SHP77 treated with DMSO at 0.1 percent for 48 hours (cell line): ENCODE results near the gene NT5DC3.

ENCODE experiments used
- DNase-seq: peaks from one replicate; lab custom pipeline; 2025; lab: John Stamatoyannopoulos, UW

NT5DC3 gene

GRCh38 chr12:103782399-103782798 is 58.6 kb downstream of the NT5DC3 start:
- DNase-seq = no peak

GRCh38 chr12:103780992-103781391 is 60.0 kb downstream of the NT5DC3 start:
- DNase-seq = no peak

GRCh38 chr12:103780093-103780440 is 61.0 kb downstream of the NT5DC3 start:
- DNase-seq = no peak

- DNase-seq = no peak
Measured at GRCh38 chr12:103779410-103780092, 61.5 kb downstream of the NT5DC3 start.

GRCh38 chr12:103778781-103779180 is 62.3 kb downstream of the NT5DC3 start:
- no peak for DNase-seq

DNA sequence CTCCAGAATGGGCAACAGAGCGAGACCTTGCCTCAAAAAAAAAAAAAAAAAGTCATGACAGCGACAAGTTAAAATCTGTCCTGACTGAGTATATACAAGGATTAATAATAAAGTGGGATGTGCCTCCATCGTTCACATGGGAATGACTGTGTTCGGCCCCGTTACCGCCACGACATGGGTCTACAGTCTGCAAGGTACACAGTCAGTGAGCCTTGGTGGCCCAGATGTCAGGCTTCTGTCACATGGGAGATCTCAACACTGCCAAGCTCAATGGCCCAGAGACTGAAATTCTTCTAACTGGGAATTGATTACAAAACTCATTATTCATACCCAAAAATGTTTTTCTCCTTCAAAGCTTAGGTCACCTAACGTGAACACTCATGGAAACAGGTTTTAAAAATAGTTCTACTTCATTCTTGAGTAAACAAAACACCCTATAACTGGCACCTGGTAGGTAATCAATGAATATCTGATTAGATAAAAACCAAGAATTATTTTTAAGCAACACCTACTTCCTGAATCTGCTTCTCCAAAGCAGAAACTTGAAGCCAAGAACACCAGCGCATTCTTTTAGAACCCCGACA is 66.0 kb downstream of the NT5DC3 start:
- DNase-seq = no peak

DNA sequence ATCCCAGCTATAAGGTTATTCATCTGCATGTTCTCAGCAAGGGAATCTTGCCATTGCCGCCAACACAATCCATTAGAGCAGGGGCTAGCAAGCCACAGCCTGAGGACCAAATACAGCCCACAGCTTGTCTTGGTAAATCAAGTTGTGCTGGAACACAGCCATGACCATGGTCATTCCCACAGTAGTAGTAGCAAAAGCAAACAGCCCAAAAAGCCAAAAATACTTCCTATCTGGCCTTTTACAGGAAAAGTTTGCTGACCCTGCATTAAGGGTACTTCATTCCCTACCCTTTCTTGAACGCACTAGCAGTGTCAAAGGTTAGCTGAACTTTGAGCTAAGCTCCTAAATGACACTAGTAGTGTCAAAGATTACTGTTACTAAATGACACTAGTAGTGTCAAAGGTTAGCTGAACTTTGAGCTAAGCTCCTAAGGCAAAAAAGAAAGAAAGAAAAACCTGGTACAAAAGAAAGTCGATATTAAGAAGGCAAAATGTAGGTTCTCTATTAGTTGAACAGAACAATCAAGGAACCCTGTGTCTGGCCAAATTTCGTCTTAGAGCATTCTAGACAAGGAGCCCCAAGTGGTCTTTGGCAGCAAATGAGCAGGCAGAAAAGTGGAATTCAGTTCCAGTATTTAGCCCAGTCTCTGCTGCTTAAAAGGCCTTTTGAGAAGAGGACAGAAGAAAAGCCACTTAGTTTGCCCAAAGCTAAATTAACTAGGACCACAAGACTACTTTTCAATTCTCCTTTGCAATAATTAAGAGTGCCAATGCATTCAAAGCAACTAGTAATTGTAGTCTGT is 67.7 kb downstream of the NT5DC3 start:
- DNase-seq = no peak

DNA sequence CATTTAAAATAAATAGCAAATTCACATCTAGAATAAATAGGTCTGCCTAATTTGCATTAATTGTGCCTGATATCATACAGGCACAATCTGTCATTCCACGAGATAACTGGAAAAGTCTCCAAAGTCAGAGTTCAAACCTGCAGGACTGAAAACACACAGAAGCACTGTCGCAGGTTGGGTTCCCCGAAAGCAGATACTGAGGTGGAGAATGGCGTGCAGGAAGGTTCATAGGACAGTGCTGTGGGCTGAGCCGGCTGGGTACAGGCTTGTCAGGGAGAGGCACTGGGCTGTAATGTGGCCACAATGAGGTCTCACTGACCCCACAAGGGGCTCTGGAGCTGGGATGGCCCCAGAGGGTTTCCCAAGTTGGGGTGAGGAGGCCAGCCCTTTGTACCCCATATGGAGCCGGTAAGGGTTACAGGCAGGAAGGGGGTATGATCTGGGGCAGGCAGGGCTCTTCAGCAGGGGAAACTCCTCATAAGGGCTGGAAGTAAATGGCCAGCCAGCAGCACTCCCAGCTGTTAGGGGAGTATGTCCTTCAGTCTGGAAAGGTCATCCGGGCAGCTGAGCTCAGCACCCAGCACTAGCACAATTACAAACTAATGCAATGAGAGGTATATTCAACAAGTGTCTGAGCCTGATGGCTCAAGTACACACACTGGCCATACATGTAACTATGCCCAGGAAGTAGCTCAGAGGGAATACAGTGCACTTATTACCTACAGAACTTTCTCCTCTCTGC is 68.5 kb downstream of the NT5DC3 start:
- no peak for DNase-seq

GRCh38 chr12:103771466-103771865 is 69.6 kb downstream of the NT5DC3 start:
- no peak for DNase-seq

GRCh38 chr12:103769240-103769945 is 71.6 kb downstream of the NT5DC3 start:
- no peak for DNase-seq

DNA sequence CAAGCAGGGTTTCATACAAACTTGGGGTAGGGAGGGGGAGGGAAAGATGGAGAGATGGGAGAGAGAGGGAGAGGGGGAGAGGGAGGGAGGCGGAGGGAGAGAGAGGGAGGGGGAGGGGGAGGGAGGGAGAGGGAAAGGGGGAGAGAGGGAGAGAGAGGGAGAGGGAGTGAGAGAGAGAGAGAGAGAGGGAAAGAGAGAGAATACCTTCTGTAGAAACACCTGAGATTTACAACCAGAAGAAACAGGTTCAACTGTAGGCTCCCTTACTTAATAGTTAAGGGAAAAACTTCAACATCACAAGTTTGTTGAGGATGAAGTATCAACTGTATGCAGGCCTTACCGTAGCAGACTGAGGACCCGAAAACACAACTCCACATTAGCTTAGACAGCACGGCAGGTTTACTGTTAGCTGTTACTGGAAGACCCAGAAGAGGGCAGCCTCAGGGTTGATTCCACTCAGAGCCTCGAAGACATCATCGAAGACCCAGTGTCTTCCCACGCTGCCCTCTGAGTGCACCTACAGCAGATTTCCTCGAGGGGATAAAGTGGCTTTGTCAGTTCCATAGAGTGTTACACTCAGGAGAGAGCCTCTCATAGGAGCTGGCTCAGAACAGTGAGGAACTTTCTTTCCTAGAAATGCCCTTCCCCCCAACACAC is 72.4 kb downstream of the NT5DC3 start:
- no peak for DNase-seq

- no peak for DNase-seq
Measured at GRCh38 chr12:103766028-103766427, 75.0 kb downstream of the NT5DC3 start.

DNA sequence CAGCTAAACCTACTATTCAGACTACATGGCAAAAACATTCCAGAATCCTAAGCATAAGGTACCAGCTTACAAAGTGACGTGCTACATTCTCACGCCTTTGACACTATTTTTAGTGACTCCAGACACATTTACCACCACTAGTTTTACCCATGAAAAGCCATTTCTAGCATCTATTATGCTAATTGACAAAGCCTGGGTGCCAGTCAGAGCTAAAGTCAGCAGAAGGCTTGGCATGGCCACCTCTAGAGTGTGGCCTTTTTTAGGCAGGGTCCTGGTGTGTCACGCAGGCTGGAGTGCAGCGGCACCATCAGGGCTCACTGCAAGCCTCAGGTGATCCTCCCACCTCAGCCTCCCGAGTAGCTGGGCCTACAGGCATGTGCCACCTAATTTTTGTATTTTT is 75.7 kb downstream of the NT5DC3 start:
- DNase-seq = no peak

GRCh38 chr12:103762473-103762872 is 78.6 kb downstream of the NT5DC3 start:
- DNase-seq = no peak

- DNase-seq = no peak
Measured at GRCh38 chr12:103758310-103759089, 82.5 kb downstream of the NT5DC3 start.

- DNase-seq = no peak
Measured at GRCh38 chr12:103757248-103757647, 83.8 kb downstream of the NT5DC3 start.

GRCh38 chr12:103756443-103756842 is 84.6 kb downstream of the NT5DC3 start:
- DNase-seq = no peak

GRCh38 chr12:103755425-103755824 is 85.6 kb downstream of the NT5DC3 start:
- DNase-seq = no peak

- no peak for DNase-seq
Measured at GRCh38 chr12:103751600-103751999, 89.4 kb downstream of the NT5DC3 start.

DNA sequence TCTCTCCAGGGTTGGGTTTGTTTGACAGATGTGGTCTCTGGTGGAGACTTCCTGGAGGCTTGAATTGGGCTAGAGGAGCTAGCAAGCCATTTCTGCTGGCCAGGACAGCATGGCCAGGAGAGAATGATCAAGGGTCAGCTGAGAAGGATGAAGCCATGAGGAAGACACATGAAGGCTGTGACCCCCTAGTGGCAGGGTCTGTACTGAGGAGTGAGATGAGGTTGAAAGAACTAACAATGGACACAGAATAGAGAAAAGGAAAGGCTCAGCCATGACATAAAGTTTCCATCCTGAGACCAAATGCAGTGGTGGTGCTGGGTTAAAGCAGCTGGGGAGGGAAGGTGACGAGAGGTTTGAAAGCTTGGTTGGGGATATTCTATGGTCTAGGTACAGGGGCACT is 89.9 kb downstream of the NT5DC3 start:
- no peak for DNase-seq

- DNase-seq = no peak
Measured at GRCh38 chr12:103748875-103749274, 92.2 kb downstream of the NT5DC3 start.
